Cortex of kidney (tissue), 1 donor: Measurements from ENCODE around the gene LAMC2.
"Not testable (repeated sequence)": the region's sequence is repeated elsewhere in the genome, so short reads cannot be mapped to it uniquely, and the experiment has no call there.

Experiments used
- DNase-seq: peaks from one replicate; lab custom pipeline; 2025; lab: John Stamatoyannopoulos, UW

LAMC2 gene

GRCh38 chr1:183238071-183238470, 52.0 kb downstream of the LAMC2 start:
- DNase-seq = no peak

DNA sequence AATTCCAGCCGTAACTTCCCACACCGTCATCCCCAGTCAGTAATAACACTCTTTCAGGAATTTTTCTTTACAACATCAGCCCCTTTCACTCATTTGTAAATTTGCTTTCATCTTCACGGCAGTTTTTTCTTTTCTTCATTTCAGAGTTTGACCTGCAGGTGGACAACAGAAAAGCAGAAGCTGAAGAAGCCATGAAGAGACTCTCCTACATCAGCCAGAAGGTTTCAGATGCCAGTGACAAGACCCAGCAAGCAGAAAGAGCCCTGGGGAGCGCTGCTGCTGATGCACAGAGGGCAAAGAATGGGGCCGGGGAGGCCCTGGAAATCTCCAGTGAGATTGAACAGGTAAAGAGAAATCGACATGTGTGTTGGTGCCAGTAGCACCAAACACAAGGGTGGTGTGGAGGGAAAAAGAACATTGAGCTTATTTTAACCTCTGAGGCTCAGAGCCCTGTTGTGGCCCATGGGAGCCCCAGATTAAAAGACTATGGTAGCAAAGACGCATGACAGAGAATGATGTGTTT, 53.2 kb downstream of the LAMC2 start:
- no peak for DNase-seq

DNA sequence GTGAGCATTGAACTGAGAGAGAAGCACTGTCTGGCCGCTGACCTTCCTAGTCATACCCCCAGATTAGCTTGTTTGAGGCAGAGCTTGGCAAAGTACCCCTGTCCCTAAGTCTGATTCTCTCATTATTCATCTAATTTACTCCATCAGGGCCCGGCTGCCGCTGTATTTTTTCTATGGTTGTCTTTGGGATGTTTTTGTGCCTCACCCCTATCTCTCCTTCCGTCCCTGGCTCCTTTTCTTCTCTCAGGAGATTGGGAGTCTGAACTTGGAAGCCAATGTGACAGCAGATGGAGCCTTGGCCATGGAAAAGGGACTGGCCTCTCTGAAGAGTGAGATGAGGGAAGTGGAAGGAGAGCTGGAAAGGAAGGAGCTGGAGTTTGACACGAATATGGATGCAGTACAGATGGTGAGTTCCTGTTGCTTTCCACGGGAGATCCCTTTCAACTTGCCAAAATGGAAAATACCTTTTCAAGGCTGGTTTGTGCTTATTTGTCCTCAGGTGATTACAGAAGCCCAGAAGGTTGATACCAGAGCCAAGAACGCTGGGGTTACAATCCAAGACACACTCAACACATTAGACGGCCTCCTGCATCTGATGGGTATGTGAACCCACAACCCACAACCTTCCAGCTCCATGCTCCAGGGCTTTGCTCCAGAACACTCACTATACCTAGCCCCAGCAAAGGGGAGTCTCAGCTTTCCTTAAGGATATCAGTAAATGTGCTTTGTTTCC, 53.9 kb downstream of the LAMC2 start:
- DNase-seq = no peak

- no peak for DNase-seq
Measured at GRCh38 chr1:183240526-183240825, 54.4 kb downstream of the LAMC2 start.

DNA sequence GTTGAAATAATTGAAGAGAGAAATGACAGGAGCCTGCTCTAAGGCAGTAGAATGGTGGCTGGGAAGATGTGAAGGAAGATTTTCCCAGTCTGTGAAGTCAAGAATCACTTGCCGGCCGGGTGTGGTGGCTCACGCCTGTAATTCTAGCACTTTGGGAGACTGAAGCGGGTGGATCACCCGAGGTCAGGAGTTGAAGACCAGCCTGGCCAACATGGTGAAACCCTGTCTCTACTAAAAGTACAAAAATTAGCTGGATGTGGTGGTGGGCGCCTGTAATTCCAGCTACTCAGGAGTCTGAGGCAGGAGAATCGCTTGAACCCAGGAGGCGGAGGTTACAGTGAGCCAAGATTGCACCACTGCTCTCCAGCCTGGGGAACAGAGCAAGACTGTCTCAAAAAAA, 54.8 kb downstream of the LAMC2 start:
- not testable (repeated sequence) for DNase-seq

DNA sequence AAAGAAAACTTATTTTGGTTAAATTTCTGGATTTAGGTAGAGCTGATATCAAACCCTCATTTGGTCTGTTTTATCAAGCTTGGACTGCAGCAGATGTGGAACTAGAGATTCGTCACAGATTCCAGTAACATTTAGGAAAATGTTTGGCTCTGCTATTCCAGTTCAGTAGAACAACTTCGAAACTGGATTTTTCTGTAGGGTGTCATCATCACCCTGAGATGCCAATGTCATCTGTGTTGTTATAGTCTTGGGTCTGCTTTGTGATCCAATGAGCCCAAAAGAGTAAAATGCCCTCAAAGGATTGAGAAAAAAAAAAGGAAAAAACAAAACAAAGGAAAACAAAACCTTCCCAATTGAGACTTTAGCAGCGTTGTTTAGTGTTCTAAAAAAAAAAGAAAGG, 55.4 kb downstream of the LAMC2 start:
- no peak for DNase-seq

DNA sequence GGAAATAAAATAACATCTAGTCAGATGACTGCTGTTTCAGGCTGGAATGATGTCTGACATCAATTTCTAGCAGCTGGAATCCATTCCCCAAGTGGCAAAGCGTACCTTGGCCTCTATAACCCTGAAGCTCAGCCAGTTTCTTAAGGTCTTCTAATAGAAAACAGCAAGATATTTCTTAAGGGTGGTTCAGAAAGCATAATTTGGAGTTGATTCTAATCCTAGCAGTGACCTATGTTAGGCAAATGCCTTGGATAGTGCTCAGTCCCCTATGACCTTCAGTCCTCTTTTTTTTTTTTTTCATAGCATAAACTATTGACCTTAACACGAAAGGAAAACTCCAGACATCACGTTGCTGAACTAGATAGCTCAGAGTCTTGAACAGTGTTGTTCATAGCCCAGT, 56.5 kb downstream of the LAMC2 start:
- DNase-seq = no peak

DNA sequence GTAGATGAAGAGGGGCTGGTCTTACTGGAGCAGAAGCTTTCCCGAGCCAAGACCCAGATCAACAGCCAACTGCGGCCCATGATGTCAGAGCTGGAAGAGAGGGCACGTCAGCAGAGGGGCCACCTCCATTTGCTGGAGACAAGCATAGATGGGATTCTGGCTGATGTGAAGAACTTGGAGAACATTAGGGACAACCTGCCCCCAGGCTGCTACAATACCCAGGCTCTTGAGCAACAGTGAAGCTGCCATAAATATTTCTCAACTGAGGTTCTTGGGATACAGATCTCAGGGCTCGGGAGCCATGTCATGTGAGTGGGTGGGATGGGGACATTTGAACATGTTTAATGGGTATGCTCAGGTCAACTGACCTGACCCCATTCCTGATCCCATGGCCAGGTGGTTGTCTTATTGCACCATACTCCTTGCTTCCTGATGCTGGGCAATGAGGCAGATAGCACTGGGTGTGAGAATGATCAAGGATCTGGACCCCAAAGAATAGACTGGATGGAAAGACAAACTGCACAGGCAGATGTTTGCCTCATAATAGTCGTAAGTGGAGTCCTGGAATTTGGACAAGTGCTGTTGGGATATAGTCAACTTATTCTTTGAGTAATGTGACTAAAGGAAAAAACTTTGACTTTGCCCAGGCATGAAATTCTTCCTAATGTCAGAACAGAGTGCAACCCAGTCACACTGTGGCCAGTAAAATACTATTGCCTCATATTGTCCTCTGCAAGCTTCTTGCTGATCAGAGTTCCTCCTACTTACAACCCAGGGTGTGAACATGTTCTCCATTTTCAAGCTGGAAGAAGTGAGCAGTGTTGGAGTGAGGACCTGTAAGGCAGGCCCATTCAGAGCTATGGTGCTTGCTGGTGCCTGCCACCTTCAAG, 57.3 kb downstream of the LAMC2 start:
- DNase-seq = no peak

GRCh38 chr1:183244466-183244865, 58.4 kb downstream of the LAMC2 start:
- no peak for DNase-seq

- DNase-seq = no peak
Measured at GRCh38 chr1:183245357-183245756, 59.3 kb downstream of the LAMC2 start.

GRCh38 chr1:183246436-183246835, 60.4 kb downstream of the LAMC2 start:
- no peak for DNase-seq

GRCh38 chr1:183247066-183247465, 61.0 kb downstream of the LAMC2 start:
- no peak for DNase-seq

DNA sequence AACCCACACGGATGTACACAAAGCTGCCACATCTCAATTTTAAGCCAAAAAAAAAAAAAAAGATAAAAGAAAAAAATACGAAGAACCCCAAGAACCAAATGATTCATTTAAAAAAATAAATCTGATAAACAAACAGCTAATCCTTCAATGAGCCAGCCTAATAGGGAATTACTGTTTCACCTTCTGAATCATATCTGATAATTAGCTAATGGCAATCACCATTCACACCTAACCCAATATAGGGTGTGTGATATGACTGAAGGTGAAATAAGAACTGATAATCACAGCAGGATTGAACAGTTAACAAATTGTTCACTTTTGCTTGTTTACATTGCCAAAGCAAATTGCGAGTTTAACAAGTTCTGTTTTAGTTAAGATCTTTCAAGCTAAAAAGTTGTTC, 61.4 kb downstream of the LAMC2 start:
- no peak for DNase-seq

GRCh38 chr1:183247931-183248330, 61.9 kb downstream of the LAMC2 start:
- DNase-seq = no peak

DNA sequence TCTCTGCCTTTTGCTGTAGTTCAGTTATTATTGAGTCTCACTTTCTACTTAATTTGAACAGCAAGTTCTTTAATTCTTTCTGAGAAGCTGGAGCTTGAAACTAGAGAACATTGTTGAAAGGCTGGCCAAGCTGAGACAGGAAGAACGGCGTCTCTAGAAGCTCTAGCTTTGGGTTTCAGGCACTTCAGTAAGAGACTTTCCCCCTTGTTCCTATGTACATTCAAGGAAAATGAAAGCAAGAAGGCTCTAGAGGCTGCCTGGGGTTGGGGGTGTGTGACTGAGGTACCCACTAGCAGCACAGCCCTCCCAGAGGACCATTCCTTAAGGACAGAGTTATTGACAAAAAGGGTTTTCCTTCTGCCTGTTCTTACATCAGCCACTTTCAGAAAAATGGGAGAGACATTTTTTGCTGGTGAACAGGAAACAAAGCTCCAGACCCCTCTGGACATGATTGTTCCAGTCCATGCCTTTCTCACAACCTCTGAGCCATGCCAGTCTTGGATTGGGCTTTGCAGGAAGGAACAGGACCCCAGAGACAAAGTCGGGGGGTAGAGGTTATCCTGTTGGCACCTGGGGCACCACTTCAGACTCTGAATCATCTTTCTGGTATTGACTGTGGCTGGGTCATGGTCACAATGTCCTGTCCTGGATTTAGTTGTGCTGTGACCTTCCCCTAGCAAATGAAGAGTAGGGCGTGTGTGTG, 63.1 kb downstream of the LAMC2 start:
- DNase-seq = no peak

- no peak for DNase-seq
Measured at GRCh38 chr1:183249941-183250452, 63.9 kb downstream of the LAMC2 start.

- no peak for DNase-seq
Measured at GRCh38 chr1:183251101-183251958, 65.3 kb downstream of the LAMC2 start.

- no peak for DNase-seq
Measured at GRCh38 chr1:183251959-183252450, 65.9 kb downstream of the LAMC2 start.

GRCh38 chr1:183255073-183255472, 69.0 kb downstream of the LAMC2 start:
- no peak for DNase-seq

DNA sequence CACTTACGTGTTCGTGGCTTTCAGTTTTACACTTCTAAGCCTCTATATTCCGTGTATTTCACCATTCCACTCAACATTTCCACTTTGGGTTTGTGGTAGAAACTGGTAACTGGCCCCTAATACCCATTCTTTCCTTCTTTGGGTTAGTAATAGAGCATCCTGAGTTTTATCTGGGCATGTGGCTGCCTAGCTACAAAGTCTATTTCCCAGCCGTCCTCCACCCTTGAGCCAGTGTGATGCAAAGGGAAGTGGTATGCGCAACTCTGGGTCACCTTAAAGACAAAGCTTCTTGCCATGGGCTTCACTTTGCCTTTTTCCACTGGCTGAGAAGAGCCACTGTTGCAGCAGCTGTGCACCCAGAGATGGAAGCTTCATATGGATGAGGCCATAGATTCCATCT, 73.9 kb downstream of the LAMC2 start:
- DNase-seq = no peak

DNA sequence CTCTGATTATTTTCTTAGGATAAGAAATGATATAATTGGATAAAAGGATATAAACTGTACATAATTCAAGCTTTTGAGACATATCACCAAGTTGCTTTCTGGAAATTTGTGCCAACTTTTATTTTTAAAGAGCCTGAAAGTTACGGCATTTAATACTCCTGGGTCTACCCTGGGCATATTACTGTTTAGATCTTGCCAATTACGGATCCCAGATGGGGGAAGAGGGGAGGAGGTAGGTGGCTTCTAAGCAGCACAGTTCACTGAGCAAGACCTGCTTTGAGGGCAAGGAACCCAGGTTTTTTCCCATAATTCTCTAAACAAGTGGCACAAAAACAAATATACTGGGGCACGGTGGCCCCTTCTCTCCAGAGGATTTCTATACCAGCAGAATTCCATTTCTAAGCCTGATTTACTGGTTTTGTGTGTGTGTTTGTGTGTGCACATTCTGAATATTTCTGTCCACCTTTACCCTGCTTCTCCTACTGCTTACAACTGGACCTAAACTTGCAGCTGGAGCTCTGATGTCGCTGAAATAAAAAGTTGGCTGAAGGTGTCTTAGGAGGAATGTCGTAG, 76.7 kb downstream of the LAMC2 start:
- no peak for DNase-seq
